Measurements from ENCODE around the gene CTPS2. TPM values are rescaled to one million over a fixed set of nuclear protein-coding genes. Genes with fewer than 3 reads are reported as not detected.

Gene CTPS2
- total RNA-seq, 1 donor from 2014 or later = 11.4 TPM

DNA sequence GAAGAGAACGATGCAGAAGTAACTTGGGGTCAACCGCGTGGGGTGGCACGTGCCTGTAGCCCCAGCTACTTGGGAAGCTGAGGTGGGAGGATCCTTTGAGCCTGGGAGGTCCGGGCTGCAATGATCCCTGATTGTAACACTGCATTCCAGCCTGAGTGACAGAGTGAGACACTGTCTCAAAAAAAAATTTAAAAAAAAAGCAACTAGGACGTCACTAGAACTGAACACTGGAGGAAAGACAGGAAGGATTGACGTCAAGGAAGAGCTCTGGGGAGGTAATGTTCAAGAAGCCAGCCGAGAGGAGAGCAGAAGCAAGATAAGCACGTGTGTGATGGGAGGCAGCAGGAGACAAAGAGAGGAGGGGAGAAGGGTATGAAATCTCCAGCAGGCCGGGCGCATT is 33.8 kb downstream of the CTPS2 start:
- no peak overlapping the region for H3K27ac ChIP-seq (ENCODE audit: low read depth, low read length)
- H3K9ac ChIP-seq (ENCODE audit: low read length) = no peak overlapping the region
- no peaks in the 10 kb centered on the region for H3K9me3 ChIP-seq (ENCODE audit: insufficient read depth, low read depth, low read length)
- FAIRE-seq = peak; percentile 32
- TF ChIP-seq CTCF (IDR thresholded peaks at IDR 0.05; ENCODE audit: insufficient read depth, low read depth, low read length) (no peak), EZH2 (IDR thresholded peaks at IDR 0.05; ENCODE audit: insufficient read depth, low read length) (no peak)
- no peaks in the 10 kb centered on the region for H3K4me1 Mint-ChIP-seq (ENCODE audit: low read depth, unreplicated experiment)
- H3K27me3 ChIP-seq (ENCODE audit: insufficient read depth, low read length) = no peaks in the 10 kb centered on the region
- H3K36me3 Mint-ChIP-seq (ENCODE audit: low read depth, unreplicated experiment) = peaks cover 4% of the 10 kb centered on the region
- no peaks in the 10 kb centered on the region for H3K36me3 ChIP-seq (ENCODE audit: insufficient read depth, low read length)
- H3K4me3 Mint-ChIP-seq (ENCODE audit: unreplicated experiment) = no peak overlapping the region
- no peak overlapping the region for H3K4me2 ChIP-seq (ENCODE audit: low read length)
- H3K27ac Mint-ChIP-seq (ENCODE audit: unreplicated experiment) = no peak overlapping the region
- no peaks in the 10 kb centered on the region for H3K4me1 ChIP-seq (ENCODE audit: insufficient read depth, low read length)
- no peaks in the 10 kb centered on the region for H3K9me3 Mint-ChIP-seq (ENCODE audit: unreplicated experiment)
- no peak for DNase-seq (ENCODE audit: low read depth)
- no peaks in the 10 kb centered on the region for H3K79me2 ChIP-seq (ENCODE audit: insufficient read depth, low read length)
- no peak overlapping the region for H3K4me3 ChIP-seq (ENCODE audit: insufficient read depth, low read depth, low read length)
- no peak overlapping the region for H2AFZ ChIP-seq (ENCODE audit: low read depth, low read length)
- H4K20me1 ChIP-seq (ENCODE audit: insufficient read depth, low read length) = no peaks in the 10 kb centered on the region
- no peaks in the 10 kb centered on the region for H3K27me3 Mint-ChIP-seq (ENCODE audit: low read depth, unreplicated experiment)

DNA sequence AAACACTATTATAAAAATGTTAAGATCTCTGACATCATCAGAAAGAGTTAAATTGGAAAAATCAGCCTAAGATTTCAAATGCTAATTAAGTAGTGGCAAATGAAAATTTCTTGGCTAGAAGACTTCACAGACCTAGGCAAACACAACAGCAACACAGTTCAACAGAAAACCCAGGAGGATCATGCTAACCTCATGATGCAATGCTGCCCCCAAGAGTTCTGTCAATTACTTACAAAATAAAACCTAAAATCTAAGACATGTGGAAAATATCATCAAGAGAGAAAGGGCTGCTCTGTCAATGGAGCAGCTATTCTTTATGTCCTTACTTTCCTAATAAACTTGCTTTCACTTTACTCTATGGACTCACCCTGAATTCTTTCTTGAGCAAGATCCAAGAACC is 41.5 kb downstream of the CTPS2 start:
- peak; percentile 32 for DNase-seq (ENCODE audit: low read depth)
- Histone ChIP-seq H3K9me3 (ENCODE audit: insufficient read depth, low read depth, low read length) (no peaks in the 10 kb centered on the region), H3K4me3 (ENCODE audit: insufficient read depth, low read depth, low read length) (no peak overlapping the region), H3K27me3 (ENCODE audit: insufficient read depth, low read length) (no peaks in the 10 kb centered on the region), H3K36me3 (ENCODE audit: insufficient read depth, low read length) (no peaks in the 10 kb centered on the region), H2AFZ (ENCODE audit: low read depth, low read length) (no peak overlapping the region), H3K4me2 (ENCODE audit: low read length) (no peak overlapping the region), H4K20me1 (ENCODE audit: insufficient read depth, low read length) (no peaks in the 10 kb centered on the region), H3K27ac (ENCODE audit: low read depth, low read length) (no peak overlapping the region), H3K4me1 (ENCODE audit: insufficient read depth, low read length) (peaks cover 3% of the 10 kb centered on the region), H3K9ac (ENCODE audit: low read length) (no peak overlapping the region), H3K79me2 (ENCODE audit: insufficient read depth, low read length) (no peaks in the 10 kb centered on the region)
- H3K27ac Mint-ChIP-seq (ENCODE audit: unreplicated experiment) = no peak overlapping the region
- H3K36me3 Mint-ChIP-seq (ENCODE audit: low read depth, unreplicated experiment) = no peaks in the 10 kb centered on the region
- no peak overlapping the region for H3K4me3 Mint-ChIP-seq (ENCODE audit: unreplicated experiment)
- no peaks in the 10 kb centered on the region for H3K9me3 Mint-ChIP-seq (ENCODE audit: unreplicated experiment)
- no peaks in the 10 kb centered on the region for H3K27me3 Mint-ChIP-seq (ENCODE audit: low read depth, unreplicated experiment)
- TF ChIP-seq CTCF (IDR thresholded peaks at IDR 0.05; ENCODE audit: insufficient read depth, low read depth, low read length) (peak; percentile 23), EZH2 (IDR thresholded peaks at IDR 0.05; ENCODE audit: insufficient read depth, low read length) (no peak)
- peaks cover 6% of the 10 kb centered on the region for H3K4me1 Mint-ChIP-seq (ENCODE audit: low read depth, unreplicated experiment)
- peak; percentile 95 for FAIRE-seq

GRCh38 chrX:16666541-16666940 is 45.9 kb downstream of the CTPS2 start:
- Mint-ChIP-seq H3K36me3 (ENCODE audit: low read depth, unreplicated experiment) (peaks cover 3% of the 10 kb centered on the region), H3K4me1 (ENCODE audit: low read depth, unreplicated experiment) (peaks cover 16% of the 10 kb centered on the region), H3K9me3 (ENCODE audit: unreplicated experiment) (no peaks in the 10 kb centered on the region), H3K27me3 (ENCODE audit: low read depth, unreplicated experiment) (no peaks in the 10 kb centered on the region), H3K27ac (ENCODE audit: unreplicated experiment) (no peak overlapping the region), H3K4me3 (ENCODE audit: unreplicated experiment) (no peak overlapping the region)
- no peak overlapping the region for H3K4me3 ChIP-seq (ENCODE audit: insufficient read depth, low read depth, low read length)
- H3K27ac ChIP-seq (ENCODE audit: low read depth, low read length) = peak overlapping the region; percentile 89
- H3K9ac ChIP-seq (ENCODE audit: low read length) = peak overlapping the region; percentile 76
- H3K79me2 ChIP-seq (ENCODE audit: insufficient read depth, low read length) = no peaks in the 10 kb centered on the region
- TF ChIP-seq EZH2 (IDR thresholded peaks at IDR 0.05; ENCODE audit: insufficient read depth, low read length) (no peak), CTCF (IDR thresholded peaks at IDR 0.05; ENCODE audit: insufficient read depth, low read depth, low read length) (no peak)
- no peaks in the 10 kb centered on the region for H3K36me3 ChIP-seq (ENCODE audit: insufficient read depth, low read length)
- FAIRE-seq (peak; percentile 92), DNase-seq (ENCODE audit: low read depth) (peak; percentile 50)
- no peaks in the 10 kb centered on the region for H3K27me3 ChIP-seq (ENCODE audit: insufficient read depth, low read length)
- H3K9me3 ChIP-seq (ENCODE audit: insufficient read depth, low read depth, low read length) = no peaks in the 10 kb centered on the region
- H3K4me2 ChIP-seq (ENCODE audit: low read length) = peak overlapping the region; percentile 50
- H4K20me1 ChIP-seq (ENCODE audit: insufficient read depth, low read length) = no peaks in the 10 kb centered on the region
- no peak overlapping the region for H2AFZ ChIP-seq (ENCODE audit: low read depth, low read length)
- peaks cover 16% of the 10 kb centered on the region for H3K4me1 ChIP-seq (ENCODE audit: insufficient read depth, low read length)
